ENCODE results near the gene TYW1.
"Not testable (repeated sequence)": the region's sequence is repeated elsewhere in the genome, so short reads cannot be mapped to it uniquely, and the experiment has no call there.

The TYW1 gene

GRCh38 chr7:66996444-66997191, at the start of gene TYW1:
TSS of gene TYW1 (plus strand) at chr7:66996833. CDS start at chr7:66996979, 146 bp downstream.
- peak; percentile 98 for DNase-seq (ENCODE audit: low read depth)

- no peak for DNase-seq (ENCODE audit: low read depth)
These were observed 48.0 kb upstream of the TYW1 start for GRCh38 chr7:66948480-66949109.

GRCh38 chr7:66950311-66950710, 46.3 kb upstream of the TYW1 start:
- DNase-seq (ENCODE audit: low read depth): no peak

- no peak for DNase-seq (ENCODE audit: low read depth)
These were observed 45.9 kb upstream of the TYW1 start for GRCh38 chr7:66950763-66951162.

- no peak for DNase-seq (ENCODE audit: low read depth)
These were observed 44.1 kb upstream of the TYW1 start for GRCh38 chr7:66952343-66953043.

- no peak for DNase-seq (ENCODE audit: low read depth)
These were observed 43.6 kb upstream of the TYW1 start for GRCh38 chr7:66953044-66953427.

GRCh38 chr7:66957595-66958290, 38.9 kb upstream of the TYW1 start:
- DNase-seq (ENCODE audit: low read depth): no peak

GRCh38 chr7:66958538-66959350, 37.9 kb upstream of the TYW1 start:
- no peak for DNase-seq (ENCODE audit: low read depth)

GRCh38 chr7:66960192-66960591, 36.4 kb upstream of the TYW1 start:
- no peak for DNase-seq (ENCODE audit: low read depth)

- DNase-seq (ENCODE audit: low read depth): no peak
These were observed 35.5 kb upstream of the TYW1 start for GRCh38 chr7:66961096-66961495.

GRCh38 chr7:66964411-66964810, 32.2 kb upstream of the TYW1 start:
- no peak for DNase-seq (ENCODE audit: low read depth)

GRCh38 chr7:66967029-66967428, 29.6 kb upstream of the TYW1 start:
- no peak for DNase-seq (ENCODE audit: low read depth)

- not testable (repeated sequence) for DNase-seq (ENCODE audit: low read depth)
These were observed 27.6 kb upstream of the TYW1 start for GRCh38 chr7:66969001-66969400.

GRCh38 chr7:66970310-66970709, 26.3 kb upstream of the TYW1 start:
- no peak for DNase-seq (ENCODE audit: low read depth)

- DNase-seq (ENCODE audit: low read depth): no peak
These were observed 21.5 kb upstream of the TYW1 start for GRCh38 chr7:66974986-66975590.

- not testable (repeated sequence) for DNase-seq (ENCODE audit: low read depth)
These were observed 18.3 kb upstream of the TYW1 start for GRCh38 chr7:66978312-66978711.

GRCh38 chr7:66979013-66979412, 17.6 kb upstream of the TYW1 start:
- not testable (repeated sequence) for DNase-seq (ENCODE audit: low read depth)

- DNase-seq (ENCODE audit: low read depth): not testable (repeated sequence)
These were observed 16.3 kb upstream of the TYW1 start for GRCh38 chr7:66980336-66980735.

- not testable (repeated sequence) for DNase-seq (ENCODE audit: low read depth)
These were observed 7.1 kb upstream of the TYW1 start for GRCh38 chr7:66989552-66989951.

GRCh38 chr7:66994051-66994450, 2.6 kb upstream of the TYW1 start:
- DNase-seq (ENCODE audit: low read depth): not testable (repeated sequence)

GRCh38 chr7:66994691-66995049, 2.0 kb upstream of the TYW1 start:
- peak; percentile 11 for DNase-seq (ENCODE audit: low read depth)

All from activated T-cell treated with anti-CD3 and anti-CD28 coated beads for 24 hours (primary cell).